Kidney capillary endothelial cell (primary cell): ENCODE results near the gene TTC27.
A peak's percentile ranks its signal among the peaks of the same experiment; 100 is the strongest.
"Not testable (repeated sequence)": the region's sequence is repeated elsewhere in the genome, so short reads cannot be mapped to it uniquely, and the experiment has no call there.

Experiments used
- DNase-seq: peaks from one replicate; pipeline ENCODE4 v3.0.0-alpha.2; 2018; ENCODE audit warnings: low spot score

Gene TTC27

GRCh38 chr2:32852856-32853255, 225.0 kb downstream of the TTC27 start:
- DNase-seq = no peak

GRCh38 chr2:32856891-32857290, 229.0 kb downstream of the TTC27 start:
- no peak for DNase-seq

GRCh38 chr2:32858713-32859112, 230.9 kb downstream of the TTC27 start:
- no peak for DNase-seq

- no peak for DNase-seq
Measured at GRCh38 chr2:32860385-32860784, 232.5 kb downstream of the TTC27 start.

- peak; percentile 35 for DNase-seq
Measured at GRCh38 chr2:32862269-32863055, 234.6 kb downstream of the TTC27 start.

- no peak for DNase-seq
Measured at GRCh38 chr2:32863326-32863725, 235.5 kb downstream of the TTC27 start.

GRCh38 chr2:32863803-32864202, 236.0 kb downstream of the TTC27 start:
- no peak for DNase-seq

GRCh38 chr2:32864334-32865111, 236.7 kb downstream of the TTC27 start:
- no peak for DNase-seq

GRCh38 chr2:32865399-32866068, 237.7 kb downstream of the TTC27 start:
- DNase-seq = peak; percentile 83

- not testable (repeated sequence) for DNase-seq
Measured at GRCh38 chr2:32866462-32866861, 238.6 kb downstream of the TTC27 start.
